ENCODE data around the gene CCNA2. TPM values are rescaled to one million over a fixed set of nuclear protein-coding genes. Genes with fewer than 3 reads are reported as not detected.

The CCNA2 gene
- total and polyA plus RNA-seq, 4 donors, result 0.33 to 81.4 (median 2.4) TPM

- no peak overlapping the region for H3K9ac ChIP-seq (ENCODE audit: low read depth in 1 of 2, low read length in 2 of 2)
- TF ChIP-seq GABPA (IDR thresholded peaks at IDR 0.05 in 1 of 2, conservative IDR thresholded peaks at IDR 0.05 in 1 of 2) (no peak), HNF4A (conservative IDR thresholded peaks at IDR 0.05) (no peak), CTCF (IDR thresholded peaks at IDR 0.05; ENCODE audit: low read depth, low read length, missing input control) (no peak), ZBTB33 (IDR thresholded peaks at IDR 0.05) (no peak), JUND (IDR thresholded peaks at IDR 0.05) (no peak), ATF3 (IDR thresholded peaks at IDR 0.05) (no peak), SP1 (IDR thresholded peaks at IDR 0.05) (no peak), FOXA1 (IDR thresholded peaks at IDR 0.05) (no peak), EGR1 (IDR thresholded peaks at IDR 0.05; ENCODE audit: low read depth in 2 of 2) (no peak), TAF1 (conservative IDR thresholded peaks at IDR 0.05) (no peak), YY1 (IDR thresholded peaks at IDR 0.05) (no peak), HNF4G (IDR thresholded peaks at IDR 0.05) (no peak), RAD21 (IDR thresholded peaks at IDR 0.05) (no peak), MAX (IDR thresholded peaks at IDR 0.05) (no peak), FOXA2 (IDR thresholded peaks at IDR 0.05) (no peak), NR2F2 (IDR thresholded peaks at IDR 0.05) (no peak), REST (IDR thresholded peaks at IDR 0.05) (no peak), RXRA (IDR thresholded peaks at IDR 0.05) (no peak)
Measured at GRCh38 chr4:121790976-121791375, 32.7 kb downstream of the CCNA2 start.

More at GRCh38 chr4:121790976-121791375, 32.7 kb downstream of the CCNA2 start:
- no peaks in the 10 kb centered on the region for H3K27me3 ChIP-seq (ENCODE audit: control insufficient read depth in 4 of 4, insufficient read depth in 4 of 4, low read length in 3 of 4)
- H3K4me1 ChIP-seq (ENCODE audit: control insufficient read depth in 4 of 4, insufficient read depth in 4 of 4, low read length in 3 of 4), result no peaks in the 10 kb centered on the region
- H3K36me3 ChIP-seq (ENCODE audit: control insufficient read depth in 4 of 4, insufficient read depth in 3 of 4, low read depth in 1 of 4, low read length in 3 of 4), result no peaks in the 10 kb centered on the region
- H3K27ac ChIP-seq (ENCODE audit: low read depth in 1 of 2, low read length in 2 of 2), result no peak overlapping the region
- H3K4me3 ChIP-seq (ENCODE audit: low read depth in 1 of 3, low read length in 3 of 3), result no peak overlapping the region
- H3K9me3 ChIP-seq (ENCODE audit: control insufficient read depth in 4 of 4, low read length in 3 of 4), result no peaks in the 10 kb centered on the region
- no peak for DNase-seq (ENCODE audit: low spot score)
